ENCODE data around the gene HELZ. TPM values are rescaled to one million over a fixed set of nuclear protein-coding genes. Genes with fewer than 3 reads are reported as not detected.

Gene HELZ
- total RNA-seq, 1 experiment from 2014 or later: 40.5 TPM

- Histone ChIP-seq H3K79me2 (ENCODE audit: insufficient read depth, low read length) (no peaks in the 10 kb centered on the region), H3K9me3 (ENCODE audit: control insufficient read depth in 1 of 2, insufficient read depth in 1 of 2, low read depth in 1 of 2, low read length in 2 of 2) (no peaks in the 10 kb centered on the region), H3K9ac (ENCODE audit: low read length) (no peak overlapping the region), H2AFZ (ENCODE audit: low read depth, low read length, poor library complexity, severe bottlenecking) (no peak overlapping the region), H4K20me1 (ENCODE audit: insufficient read depth) (no peaks in the 10 kb centered on the region), H3K27me3 (ENCODE audit: insufficient read depth, low read length) (no peaks in the 10 kb centered on the region), H3K4me1 (ENCODE audit: control insufficient read depth in 1 of 2, insufficient read depth in 2 of 2, low read length in 2 of 2) (0 out of 4 replicates have a peak, but pooled peaks cover 0 to 3% of the 10 kb centered on the region in 2 experiments), H3K27ac (ENCODE audit: low read depth, low read length) (no peak overlapping the region), H3K36me3 (ENCODE audit: control insufficient read depth in 1 of 2, insufficient read depth in 2 of 2, low read length in 2 of 2) (no peaks in the 10 kb centered on the region), H3K9me2 (ENCODE audit: insufficient read depth) (no peaks in the 10 kb centered on the region), H3K4me2 (ENCODE audit: low read length) (no peak overlapping the region), H3K4me3 (replicated peaks in 1 of 2; ENCODE audit: low read depth in 1 of 2, low read length in 2 of 2) (no peak overlapping the region)
- ChIA-PET POLR2A (interaction anchor here (0.9 kb wide), 1 partner anchor 9 kb away, joined by 3 read pairs; no protein-coding TSS in a partner anchor), CTCF (no interaction called here), RAD21 (ENCODE audit: low non-redundant PET in 1 of 2, low total read pairs in 2 of 2, uncharacterized antibody in 2 of 2, unreplicated experiment in 2 of 2) (no interaction called here)
- no peak for TF ChIP-seq EGR1 (IDR thresholded peaks at IDR 0.05; ENCODE audit: low read depth)
- TF ChIP-seq YY1 (IDR thresholded peaks at IDR 0.05; ENCODE audit: extremely low read depth, insufficient replicate concordance, low read depth, low read length): no peak
- TF ChIP-seq ZBTB33 (IDR thresholded peaks at IDR 0.05; ENCODE audit: extremely low read depth, insufficient replicate concordance, low read length): no peak
- TF ChIP-seq EZH2 (IDR thresholded peaks at IDR 0.05): no peak
- no peak for TF ChIP-seq CTCF (IDR thresholded peaks at IDR 0.05 in 2 of 3, conservative IDR thresholded peaks at IDR 0.05 in 1 of 3; ENCODE audit: borderline replicate concordance in 1 of 3, insufficient read depth in 1 of 3, low read depth in 2 of 3, low read length in 2 of 3)
- no peak for TF ChIP-seq ZFX (IDR thresholded peaks at IDR 0.05)
- no peak for TF ChIP-seq REST (IDR thresholded peaks at IDR 0.05; ENCODE audit: low read depth)
- TF ChIP-seq ZNF274 (IDR thresholded peaks at IDR 0.05; ENCODE audit: low read depth, low read length): no peak
- no peak for TF ChIP-seq SRF (IDR thresholded peaks at IDR 0.05; ENCODE audit: low read depth)
- no peak for TF ChIP-seq CEBPB (IDR thresholded peaks at IDR 0.05; ENCODE audit: low read depth)
- no peak for TF ChIP-seq ELF1 (IDR thresholded peaks at IDR 0.05; ENCODE audit: borderline replicate concordance, low read depth)
- no peak for TF ChIP-seq TCF7L2 (IDR thresholded peaks at IDR 0.05; ENCODE audit: borderline replicate concordance, extremely low read depth, insufficient read depth, insufficient read length)
- TF ChIP-seq POLR2A (IDR thresholded peaks at IDR 0.05; ENCODE audit: borderline replicate concordance, extremely low read depth, insufficient read depth, insufficient read length): no peak
- TF ChIP-seq CBX3 (IDR thresholded peaks at IDR 0.05; ENCODE audit: low read depth): no peak
- TF ChIP-seq ATF3 (IDR thresholded peaks at IDR 0.05): no peak
- no TSS peak for BruUV-seq (replicated peaks)
- DNase-seq (ENCODE audit: low read depth, low spot score) (no peak), ATAC-seq (no peak)
- intact Hi-C loops (cut with micrococcal nuclease): no loop called here
Observed at GRCh38 chr17:67278363-67278762, 33.4 kb upstream of the HELZ start.
